Measurements from ENCODE around the gene ADRA2C. TPM values are rescaled to one million over a fixed set of nuclear protein-coding genes. Genes with fewer than 3 reads are reported as not detected.

Gene ADRA2C
- total RNA-seq, 5 donors from 2014 or later (not counting 1 experiment from before 2014, with no cell fraction given), result 0.16 to 0.18 TPM; not detected in 3

DNA sequence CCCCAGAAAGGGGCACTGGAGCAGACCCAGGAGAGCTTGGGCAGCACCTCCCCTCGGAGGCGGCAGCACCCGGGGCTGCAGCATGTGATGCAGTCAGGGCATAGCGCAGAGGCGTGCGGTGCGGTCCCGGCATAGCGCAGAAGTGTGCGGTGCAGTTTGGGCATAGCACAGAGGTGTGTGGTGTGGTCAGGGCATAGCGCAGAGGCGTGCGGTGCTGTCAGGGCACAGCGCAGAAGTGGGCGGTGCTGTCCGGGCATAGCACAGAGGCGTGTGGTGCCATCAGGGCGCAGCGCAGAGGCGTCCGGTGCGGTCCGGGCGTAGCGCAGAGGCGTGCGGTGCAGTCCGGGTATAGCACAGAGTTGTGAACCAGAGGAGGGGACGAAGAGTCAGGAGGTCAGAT, 42.8 kb downstream of the ADRA2C start:
- Mint-ChIP-seq H3K36me3 (no peaks in the 10 kb centered on the region), H3K27ac (no peak overlapping the region), H3K9me3 (no peaks in the 10 kb centered on the region), H3K4me3 (no peak overlapping the region), H3K4me1 (no peaks in the 10 kb centered on the region), H3K27me3 (peaks cover 21 to 22% of the 10 kb centered on the region in 2 donors)
- Histone ChIP-seq H3K27ac (ENCODE audit: low read length) (no peak overlapping the region), H3K27me3 (replicated peaks in 1 of 2; ENCODE audit: control insufficient read depth in 2 of 2, extremely low read depth in 1 of 2, insufficient read depth in 2 of 2, low read length in 1 of 2) (peaks cover 0 to 39% of the 10 kb centered on the region in 2 experiments), H3K36me3 (ENCODE audit: control insufficient read depth in 2 of 2, extremely low read depth in 1 of 2, insufficient read depth in 1 of 2, low read length in 1 of 2) (no peaks in the 10 kb centered on the region), H3K4me1 (ENCODE audit: control insufficient read depth in 1 of 2, extremely low read depth in 1 of 2, insufficient read depth in 2 of 2, low read length in 2 of 2) (no peaks in the 10 kb centered on the region), H3K4me3 (ENCODE audit: control insufficient read depth in 1 of 2, extremely low read depth in 1 of 2, low read length in 1 of 2) (no peak overlapping the region), H3K9me3 (no peaks in the 10 kb centered on the region)
- ATAC-seq (replicated peaks in 1 of 4) (no peak), DNase-seq (no peak)
- ChIA-PET CTCF (no interaction called here), POLR2A (no interaction called here)
- 87% methylated on average over 29 of the region's 29 CpGs for WGBS (ENCODE audit: insufficient coverage)

DNA sequence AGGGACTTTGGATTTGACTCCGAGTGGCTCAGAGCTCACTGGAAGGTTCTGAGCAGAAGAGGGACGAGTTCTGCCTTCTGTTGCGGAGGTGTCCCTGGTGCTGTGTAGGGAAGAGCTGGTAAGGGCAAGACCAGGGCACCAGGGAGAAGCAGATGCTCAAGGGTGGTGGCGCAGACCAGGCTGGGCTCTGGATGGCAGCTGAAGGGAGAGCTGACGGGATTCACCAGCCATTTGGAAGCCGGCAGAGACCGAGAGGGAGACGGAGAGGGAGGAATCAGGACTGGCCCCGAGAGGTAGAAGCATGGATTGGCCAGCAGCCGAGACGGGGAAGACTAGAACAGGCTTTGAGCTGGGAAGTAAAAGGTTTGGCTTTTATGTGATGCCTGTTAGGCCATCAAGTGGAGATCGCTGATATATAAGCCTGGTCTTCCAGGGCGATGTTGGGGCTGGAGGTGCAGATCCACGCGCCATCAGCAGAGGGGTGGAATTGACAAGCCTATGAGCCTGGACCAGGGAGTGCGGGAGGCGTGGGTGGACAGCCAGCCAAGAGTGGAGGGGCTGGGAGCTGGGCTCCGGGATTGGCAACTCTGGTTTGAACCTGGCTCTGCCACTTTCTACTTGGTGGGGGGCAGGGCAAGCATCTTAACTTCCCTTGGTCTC, 43.4 kb downstream of the ADRA2C start:
- H3K9me3 Mint-ChIP-seq, result no peaks in the 10 kb centered on the region
- H3K27me3 Mint-ChIP-seq, result peaks cover 18 to 19% of the 10 kb centered on the region in 2 donors
- ATAC-seq (replicated peaks in 1 of 4) (no peak), DNase-seq (no peak)
- Histone ChIP-seq H3K27me3 (replicated peaks in 1 of 2; ENCODE audit: control insufficient read depth in 2 of 2, extremely low read depth in 1 of 2, insufficient read depth in 2 of 2, low read length in 1 of 2) (peaks cover 0 to 40% of the 10 kb centered on the region in 2 experiments), H3K4me1 (ENCODE audit: control insufficient read depth in 1 of 2, extremely low read depth in 1 of 2, insufficient read depth in 2 of 2, low read length in 2 of 2) (no peaks in the 10 kb centered on the region), H3K4me3 (ENCODE audit: control insufficient read depth in 1 of 2, extremely low read depth in 1 of 2, low read length in 1 of 2) (no peak overlapping the region), H3K9me3 (no peaks in the 10 kb centered on the region), H3K36me3 (ENCODE audit: control insufficient read depth in 2 of 2, extremely low read depth in 1 of 2, insufficient read depth in 1 of 2, low read length in 1 of 2) (no peaks in the 10 kb centered on the region), H3K27ac (ENCODE audit: low read length) (no peak overlapping the region)
- POLR2A ChIA-PET, result interaction anchor here in 1 of 2 donors (0.6 kb wide), 1 partner anchor 151 kb away, joined by 4 read pairs; no protein-coding TSS in a partner anchor
- CTCF ChIA-PET, result no interaction called here
- H3K4me3 Mint-ChIP-seq, result no peak overlapping the region
- no peaks in the 10 kb centered on the region for H3K36me3 Mint-ChIP-seq
- no peaks in the 10 kb centered on the region for H3K4me1 Mint-ChIP-seq
- 83% methylated on average over 17 of the region's 18 CpGs for WGBS (ENCODE audit: insufficient coverage)
- H3K27ac Mint-ChIP-seq, result no peak overlapping the region

DNA sequence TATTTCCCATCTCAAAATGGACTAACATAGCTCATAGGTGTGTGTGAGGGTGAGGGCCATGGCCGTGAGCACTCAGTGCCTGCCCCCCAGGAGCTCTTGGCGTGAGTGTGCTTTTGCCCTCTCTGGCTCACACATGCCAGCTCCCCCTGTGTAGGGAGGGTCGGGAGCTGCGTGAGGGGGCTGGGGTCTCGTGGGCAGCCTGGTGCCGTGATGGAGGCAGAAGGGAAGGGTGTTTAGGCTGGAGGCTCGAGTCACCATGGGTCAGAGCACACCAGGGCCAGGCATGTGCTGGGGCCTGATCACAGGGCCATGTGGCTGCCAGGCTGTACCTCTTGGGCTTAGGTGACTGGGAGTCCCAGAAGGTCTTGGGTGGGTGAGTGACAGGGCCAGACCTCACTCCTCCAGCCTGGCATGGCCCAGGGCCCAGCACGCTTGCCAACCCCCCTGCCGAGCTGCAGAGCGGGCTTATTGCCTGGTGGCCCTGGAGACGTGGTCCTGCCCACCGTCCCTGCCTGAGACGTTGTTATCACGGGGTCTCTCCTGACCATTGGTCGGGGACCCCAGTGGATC, 44.0 kb downstream of the ADRA2C start:
- Histone ChIP-seq H3K27ac (ENCODE audit: low read length) (no peak overlapping the region), H3K4me3 (ENCODE audit: control insufficient read depth in 1 of 2, extremely low read depth in 1 of 2, low read length in 1 of 2) (no peak overlapping the region), H3K27me3 (replicated peaks in 1 of 2; ENCODE audit: control insufficient read depth in 2 of 2, extremely low read depth in 1 of 2, insufficient read depth in 2 of 2, low read length in 1 of 2) (peaks cover 0 to 40% of the 10 kb centered on the region in 2 experiments), H3K36me3 (ENCODE audit: control insufficient read depth in 2 of 2, extremely low read depth in 1 of 2, insufficient read depth in 1 of 2, low read length in 1 of 2) (no peaks in the 10 kb centered on the region), H3K9me3 (no peaks in the 10 kb centered on the region), H3K4me1 (ENCODE audit: control insufficient read depth in 1 of 2, extremely low read depth in 1 of 2, insufficient read depth in 2 of 2, low read length in 2 of 2) (no peaks in the 10 kb centered on the region)
- Mint-ChIP-seq H3K4me3 (no peak overlapping the region), H3K4me1 (no peaks in the 10 kb centered on the region), H3K27ac (no peak overlapping the region), H3K27me3 (peaks cover 18 to 19% of the 10 kb centered on the region in 2 donors), H3K9me3 (no peaks in the 10 kb centered on the region), H3K36me3 (no peaks in the 10 kb centered on the region)
- CTCF ChIA-PET, result no interaction called here
- 74% methylated on average over 11 of the region's 15 CpGs for WGBS (ENCODE audit: insufficient coverage)
- ATAC-seq (replicated peaks in 1 of 4) (no peak), DNase-seq (no peak)
- POLR2A ChIA-PET, result interaction anchor here in 1 of 2 donors (0.6 kb wide), 1 partner anchor 151 kb away, joined by 4 read pairs; no protein-coding TSS in a partner anchor

DNA sequence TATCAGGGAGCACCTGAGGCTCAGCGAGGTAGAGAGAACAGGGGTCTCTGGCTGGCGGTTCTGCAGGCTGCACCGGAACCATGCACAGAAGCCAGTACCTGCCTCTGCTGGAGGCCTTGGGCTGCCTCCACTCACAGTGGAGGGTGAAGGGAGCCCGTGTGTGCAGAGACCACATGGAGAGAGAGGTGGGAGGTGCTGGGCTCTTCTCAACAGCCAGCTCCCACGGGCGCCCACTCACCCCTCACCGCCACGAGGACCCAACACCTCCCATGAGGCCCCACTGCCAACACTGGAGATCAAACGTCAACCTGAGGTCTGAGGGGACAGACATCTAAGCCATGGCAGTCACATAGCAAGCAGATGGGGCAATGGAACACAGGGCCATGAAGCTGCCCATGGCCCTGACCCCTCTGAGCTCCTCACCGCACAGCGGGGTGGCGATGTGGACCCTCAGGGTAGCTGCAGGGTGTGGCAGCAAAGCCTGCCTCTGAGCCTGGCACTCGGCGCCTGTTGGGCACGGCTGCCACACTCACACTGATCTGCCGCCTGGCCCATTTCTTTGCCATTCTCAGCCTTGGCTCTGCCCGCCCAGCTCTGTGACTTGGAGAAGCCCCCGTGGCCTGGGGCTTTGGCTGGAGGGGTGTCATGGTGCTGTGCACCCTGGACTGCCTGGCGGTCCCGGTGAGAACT, 44.8 kb downstream of the ADRA2C start:
- Histone ChIP-seq H3K27me3 (replicated peaks in 1 of 2; ENCODE audit: control insufficient read depth in 2 of 2, extremely low read depth in 1 of 2, insufficient read depth in 2 of 2, low read length in 1 of 2) (peaks cover 0 to 39% of the 10 kb centered on the region in 2 experiments), H3K9me3 (no peaks in the 10 kb centered on the region), H3K36me3 (ENCODE audit: control insufficient read depth in 2 of 2, extremely low read depth in 1 of 2, insufficient read depth in 1 of 2, low read length in 1 of 2) (no peaks in the 10 kb centered on the region), H3K4me1 (ENCODE audit: control insufficient read depth in 1 of 2, extremely low read depth in 1 of 2, insufficient read depth in 2 of 2, low read length in 2 of 2) (no peaks in the 10 kb centered on the region), H3K4me3 (ENCODE audit: control insufficient read depth in 1 of 2, extremely low read depth in 1 of 2, low read length in 1 of 2) (no peak overlapping the region), H3K27ac (ENCODE audit: low read length) (no peak overlapping the region)
- no peaks in the 10 kb centered on the region for H3K36me3 Mint-ChIP-seq
- POLR2A ChIA-PET, result no interaction called here
- H3K9me3 Mint-ChIP-seq, result no peaks in the 10 kb centered on the region
- peaks cover 18 to 19% of the 10 kb centered on the region in 2 donors for H3K27me3 Mint-ChIP-seq
- CTCF ChIA-PET, result no interaction called here
- ATAC-seq (replicated peaks in 1 of 4), result no peak
- DNase-seq, result no peak
- H3K4me3 Mint-ChIP-seq, result no peak overlapping the region
- H3K27ac Mint-ChIP-seq, result no peak overlapping the region
- no peaks in the 10 kb centered on the region for H3K4me1 Mint-ChIP-seq
- WGBS (ENCODE audit: insufficient coverage), result 85% methylated on average over 15 of the region's 20 CpGs

DNA sequence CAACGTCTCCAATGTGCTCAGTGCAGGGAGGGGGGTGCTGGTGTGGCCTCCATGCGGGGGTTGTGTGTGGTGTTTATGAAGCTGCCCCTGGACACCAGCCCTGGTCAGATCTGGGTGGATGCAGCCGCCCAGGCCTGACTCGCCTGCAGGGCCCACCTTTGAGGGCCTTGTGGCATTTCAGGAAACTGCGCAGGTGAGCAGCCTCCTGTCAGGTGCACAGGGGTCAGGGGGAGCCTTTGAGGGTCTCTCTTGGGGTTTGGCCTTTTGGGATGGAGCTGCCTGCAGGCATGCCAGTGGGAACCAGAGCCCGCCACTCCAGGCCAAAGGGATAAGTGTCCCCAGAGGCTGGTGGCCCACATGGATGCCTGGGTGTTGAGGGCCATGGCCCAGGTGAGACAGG, 45.4 kb downstream of the ADRA2C start:
- H3K36me3 ChIP-seq (ENCODE audit: control insufficient read depth in 2 of 2, extremely low read depth in 1 of 2, insufficient read depth in 1 of 2, low read length in 1 of 2), result no peaks in the 10 kb centered on the region
- ChIA-PET CTCF (no interaction called here), POLR2A (no interaction called here)
- Mint-ChIP-seq H3K4me3 (no peak overlapping the region), H3K36me3 (no peaks in the 10 kb centered on the region), H3K4me1 (no peaks in the 10 kb centered on the region), H3K27me3 (peaks cover 15 to 18% of the 10 kb centered on the region in 2 donors), H3K9me3 (no peaks in the 10 kb centered on the region), H3K27ac (no peak overlapping the region)
- H3K9me3 ChIP-seq, result no peaks in the 10 kb centered on the region
- ATAC-seq (replicated peaks in 1 of 4) (no peak), DNase-seq (no peak)
- peaks cover 0 to 37% of the 10 kb centered on the region in 2 experiments for H3K27me3 ChIP-seq (replicated peaks in 1 of 2; ENCODE audit: control insufficient read depth in 2 of 2, extremely low read depth in 1 of 2, insufficient read depth in 2 of 2, low read length in 1 of 2)
- no peaks in the 10 kb centered on the region for H3K4me1 ChIP-seq (ENCODE audit: control insufficient read depth in 1 of 2, extremely low read depth in 1 of 2, insufficient read depth in 2 of 2, low read length in 2 of 2)
- H3K27ac ChIP-seq (ENCODE audit: low read length), result no peak overlapping the region
- WGBS (ENCODE audit: insufficient coverage), result 92% methylated on average over 5 of the region's 6 CpGs
- no peak overlapping the region for H3K4me3 ChIP-seq (ENCODE audit: control insufficient read depth in 1 of 2, extremely low read depth in 1 of 2, low read length in 1 of 2)

DNA sequence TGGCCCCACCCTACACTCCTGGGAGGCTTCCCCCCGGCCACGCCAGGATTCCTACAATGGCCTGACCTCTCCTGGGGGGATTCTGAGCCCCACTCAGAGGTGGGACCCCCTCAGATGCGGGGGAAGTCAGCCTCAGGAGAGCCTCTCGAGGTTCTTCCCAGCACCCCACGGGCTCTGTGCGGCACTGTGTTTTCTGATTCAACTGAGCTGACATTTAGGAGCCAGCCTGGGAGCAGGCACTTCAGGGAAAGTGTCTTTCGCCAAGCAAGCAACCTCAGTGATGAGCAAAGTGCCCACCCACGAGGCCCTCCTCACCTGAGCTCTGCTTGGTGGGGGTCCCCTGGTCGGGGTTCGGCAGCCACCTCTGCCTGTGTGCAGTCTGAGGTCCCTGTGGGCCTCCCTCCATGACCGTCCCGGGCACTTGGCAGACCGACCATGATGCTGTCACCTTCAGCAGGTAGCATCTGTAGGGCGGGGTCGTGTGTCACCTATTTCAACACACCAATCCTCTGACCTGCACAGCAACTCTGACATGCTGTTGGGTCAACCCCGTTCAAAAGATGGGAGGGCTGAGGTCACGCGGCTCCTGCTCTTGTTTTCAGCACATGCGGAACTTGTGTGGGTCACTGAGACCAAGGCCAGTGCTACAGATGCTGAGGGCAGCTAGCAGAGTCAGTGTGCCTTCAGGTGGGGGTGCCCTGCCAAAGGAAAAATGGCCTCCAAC, 46.2 kb downstream of the ADRA2C start:
- Histone ChIP-seq H3K27me3 (replicated peaks in 1 of 2; ENCODE audit: control insufficient read depth in 2 of 2, extremely low read depth in 1 of 2, insufficient read depth in 2 of 2, low read length in 1 of 2) (peaks cover 0 to 41% of the 10 kb centered on the region in 2 experiments), H3K4me1 (ENCODE audit: control insufficient read depth in 1 of 2, extremely low read depth in 1 of 2, insufficient read depth in 2 of 2, low read length in 2 of 2) (no peaks in the 10 kb centered on the region), H3K9me3 (no peaks in the 10 kb centered on the region), H3K36me3 (ENCODE audit: control insufficient read depth in 2 of 2, extremely low read depth in 1 of 2, insufficient read depth in 1 of 2, low read length in 1 of 2) (no peaks in the 10 kb centered on the region), H3K4me3 (ENCODE audit: control insufficient read depth in 1 of 2, extremely low read depth in 1 of 2, low read length in 1 of 2) (no peak overlapping the region), H3K27ac (ENCODE audit: low read length) (no peak overlapping the region)
- Mint-ChIP-seq H3K36me3 (no peaks in the 10 kb centered on the region), H3K27ac (no peak overlapping the region), H3K9me3 (no peaks in the 10 kb centered on the region), H3K27me3 (peaks cover 14 to 19% of the 10 kb centered on the region in 2 donors), H3K4me3 (no peak overlapping the region), H3K4me1 (no peaks in the 10 kb centered on the region)
- DNase-seq (no peak), ATAC-seq (replicated peaks in 1 of 4) (no peak)
- ChIA-PET CTCF (no interaction called here), POLR2A (no interaction called here)
- 75% methylated on average over 15 of the region's 19 CpGs for WGBS (ENCODE audit: insufficient coverage)

All from T-cell (primary cell).